GM19193 (cell line): ENCODE data around the gene EXOSC7.

Source experiments
- POLR2A ChIP-seq: IDR thresholded peaks from 4 replicates; pipeline ENCODE4 v1.6.1; 2011; ENCODE audit not compliant: insufficient read depth, insufficient read length; ENCODE audit errors: extremely low read depth

Gene EXOSC7

GRCh38 chr3:44981751-44982150, 5.7 kb downstream of the EXOSC7 start:
- no peak for TF ChIP-seq POLR2A

- TF ChIP-seq POLR2A: no peak
These were observed 6.8 kb downstream of the EXOSC7 start for GRCh38 chr3:44982817-44983216.

GRCh38 chr3:44983484-44983941, 7.5 kb downstream of the EXOSC7 start:
- TF ChIP-seq POLR2A: no peak

GRCh38 chr3:44984335-44984734, 8.3 kb downstream of the EXOSC7 start:
- no peak for TF ChIP-seq POLR2A

GRCh38 chr3:44987332-44987731, 11.3 kb downstream of the EXOSC7 start:
- no peak for TF ChIP-seq POLR2A

- TF ChIP-seq POLR2A: no peak
These were observed 12.0 kb downstream of the EXOSC7 start for GRCh38 chr3:44988073-44988472.

- no peak for TF ChIP-seq POLR2A
These were observed 13.1 kb downstream of the EXOSC7 start for GRCh38 chr3:44989141-44989540.

GRCh38 chr3:44989636-44990373, 13.8 kb downstream of the EXOSC7 start:
- no peak for TF ChIP-seq POLR2A

GRCh38 chr3:44991326-44991725, 15.3 kb downstream of the EXOSC7 start:
- no peak for TF ChIP-seq POLR2A

GRCh38 chr3:44992555-44993470, 16.8 kb downstream of the EXOSC7 start:
- no peak for TF ChIP-seq POLR2A

- TF ChIP-seq POLR2A: no peak
These were observed 17.6 kb downstream of the EXOSC7 start for GRCh38 chr3:44993471-44994205.

- TF ChIP-seq POLR2A: no peak
These were observed 19.2 kb downstream of the EXOSC7 start for GRCh38 chr3:44995142-44995770.

- no peak for TF ChIP-seq POLR2A
These were observed 20.5 kb downstream of the EXOSC7 start for GRCh38 chr3:44996556-44996969.

GRCh38 chr3:44999782-45000181, 23.7 kb downstream of the EXOSC7 start:
- TF ChIP-seq POLR2A: no peak
